Stromal cell of bone marrow (primary cell): Measurements from ENCODE around the gene XAB2.

Experiments
- DNase-seq: peaks from one replicate; pipeline ENCODE4 v3.0.0-alpha.2; 2012; ENCODE audit warnings: low read depth

XAB2 gene

GRCh38 chr19:7575434-7576040 lies 53.8 kb downstream of the XAB2 start:
- DNase-seq: peak; percentile 2

DNA sequence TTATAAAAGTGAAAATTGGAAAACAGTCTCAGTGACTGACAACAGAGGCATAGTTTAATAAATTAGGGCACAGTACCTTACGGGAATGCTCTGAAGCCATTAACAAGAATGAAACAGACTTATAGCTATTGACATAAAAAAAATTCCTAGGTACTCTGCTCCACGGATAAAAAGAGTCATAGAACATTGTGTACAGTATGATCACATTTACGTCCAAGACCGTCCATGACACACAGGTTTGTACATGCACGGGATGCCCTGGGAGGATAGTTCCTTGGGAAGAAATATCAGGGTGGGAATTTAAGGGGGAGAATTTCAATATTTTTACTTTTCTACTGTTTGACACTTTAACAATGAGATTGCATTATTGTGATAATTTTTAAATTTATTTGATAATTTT lies 58.6 kb downstream of the XAB2 start:
- no peak for DNase-seq
